GM19452 (cell line): ENCODE data around the gene ZSWIM5.
"Not testable (repeated sequence)": the region's sequence is repeated elsewhere in the genome, so short reads cannot be mapped to it uniquely, and the experiment has no call there.

Source experiments
- ATAC-seq: cut with Tn5 transposase; IDR thresholded peaks from one replicate; pipeline ENCODE4 v1.9.1; 2021; ENCODE audit not compliant: unreplicated experiment

The ZSWIM5 gene

DNA sequence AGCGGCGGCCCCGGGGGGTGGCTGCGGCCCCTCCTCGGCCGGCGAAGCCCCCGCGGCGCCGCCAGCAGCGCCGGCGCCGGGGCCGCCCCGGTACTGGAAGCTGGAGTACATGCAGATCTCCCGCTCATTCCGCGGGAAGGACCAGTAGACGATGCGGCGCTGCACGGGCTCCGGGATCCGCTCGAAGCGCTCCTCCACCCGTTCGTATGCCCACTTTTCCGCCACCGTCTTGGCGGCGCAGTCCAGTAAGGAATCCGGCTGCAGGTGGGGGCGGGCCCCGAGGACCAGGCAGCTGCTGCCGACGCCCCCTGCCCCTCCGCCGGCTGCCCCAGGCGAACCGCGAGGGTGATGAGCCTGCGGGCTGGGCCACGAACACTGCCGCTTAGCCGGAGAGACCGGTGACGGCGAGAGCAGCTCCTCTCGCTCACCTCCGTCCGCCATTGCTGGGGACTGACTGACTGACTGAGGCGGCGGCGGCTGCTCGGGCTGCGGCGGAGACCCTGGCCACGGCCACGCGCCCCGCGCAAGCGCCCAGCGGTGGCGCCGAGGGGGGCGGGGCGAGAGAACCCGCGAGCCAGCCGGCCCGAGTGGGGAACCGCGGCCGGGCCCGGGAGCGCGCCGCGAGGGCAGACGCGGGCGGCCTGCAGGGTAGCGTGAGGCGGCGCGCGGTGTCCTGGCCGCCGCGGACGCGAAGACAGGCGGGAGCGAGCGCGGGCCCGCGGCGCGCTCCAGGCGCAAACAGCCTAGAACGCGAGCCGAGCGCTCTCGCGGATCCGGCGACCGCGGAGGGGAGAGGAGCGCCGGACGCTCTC lies at the start of gene ZSWIM5:
Gene ZSWIM5 (minus strand): TSS at position 696 of the 812 bp plus-strand sequence. CDS start 255 bp downstream, at position 441.
- ATAC-seq, result peak; percentile 70

GRCh38 chr1:45254490-45254889 lies 48.1 kb upstream of the ZSWIM5 start:
- ATAC-seq, result no peak

DNA sequence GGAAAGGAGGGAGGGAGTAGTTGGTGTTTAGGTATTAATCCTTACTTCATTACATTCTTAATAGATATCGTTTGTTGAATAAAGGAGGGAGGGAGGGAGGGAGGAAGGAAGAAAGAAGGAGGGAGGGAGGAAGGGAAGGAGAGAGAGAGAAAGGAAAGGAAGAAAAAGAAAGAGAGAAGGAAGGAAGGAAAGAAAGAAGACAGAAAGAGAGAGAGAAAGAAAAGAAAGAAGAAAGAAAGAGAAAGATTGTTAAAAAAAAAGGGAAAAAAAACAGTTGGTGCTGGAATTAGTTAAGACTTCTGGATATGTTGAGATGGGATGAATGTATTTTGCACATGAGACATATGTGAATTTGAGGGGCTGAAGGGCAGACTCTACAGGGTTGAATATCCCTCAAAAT lies 44.1 kb upstream of the ZSWIM5 start:
- ATAC-seq, result no peak

- ATAC-seq, result not testable (repeated sequence)
Measured at GRCh38 chr1:45248004-45248403, 41.6 kb upstream of the ZSWIM5 start.

GRCh38 chr1:45246760-45247159 lies 40.4 kb upstream of the ZSWIM5 start:
- no peak for ATAC-seq

- not testable (repeated sequence) for ATAC-seq
Measured at GRCh38 chr1:45246359-45246758, 40.0 kb upstream of the ZSWIM5 start.

GRCh38 chr1:45244660-45245059 lies 38.3 kb upstream of the ZSWIM5 start:
- ATAC-seq, result no peak

DNA sequence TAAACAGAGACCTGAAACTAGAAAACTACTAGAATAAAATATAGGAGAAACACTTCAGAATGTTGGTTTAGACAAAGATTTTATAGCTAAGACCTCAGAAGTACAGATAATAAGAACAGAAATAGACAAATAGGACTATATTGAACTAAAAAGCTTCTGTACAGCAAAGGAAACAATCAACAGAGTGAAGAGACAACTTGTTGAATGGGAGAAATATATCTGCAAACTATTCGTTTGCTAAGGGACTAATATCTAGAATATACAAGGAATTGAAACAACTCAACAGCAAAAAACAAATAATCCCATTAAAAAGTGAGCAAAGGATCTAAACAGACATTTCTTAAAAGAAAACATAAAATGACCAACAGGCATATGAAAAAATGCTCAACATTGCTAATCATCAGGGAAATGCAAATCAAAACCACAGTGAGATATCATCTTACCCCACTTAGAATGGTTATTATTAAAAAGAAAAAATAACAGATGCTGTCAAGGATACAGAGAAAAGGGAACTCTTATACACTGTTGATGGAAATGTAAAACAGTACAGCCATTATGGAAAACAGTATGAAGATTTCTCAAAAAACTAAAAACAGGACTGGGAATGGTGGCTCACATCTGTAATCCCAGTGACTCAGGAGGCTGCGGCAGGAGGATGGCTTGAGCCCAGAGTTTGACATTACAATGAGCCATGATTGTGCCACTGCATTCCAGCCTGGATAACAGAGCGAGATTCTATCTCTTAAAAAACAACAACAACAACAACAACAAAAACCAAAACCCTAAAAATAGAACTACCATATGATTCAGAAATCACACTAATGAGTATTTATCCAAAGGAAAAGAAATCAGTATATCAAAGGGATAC lies 37.3 kb upstream of the ZSWIM5 start:
- ATAC-seq, result no peak

DNA sequence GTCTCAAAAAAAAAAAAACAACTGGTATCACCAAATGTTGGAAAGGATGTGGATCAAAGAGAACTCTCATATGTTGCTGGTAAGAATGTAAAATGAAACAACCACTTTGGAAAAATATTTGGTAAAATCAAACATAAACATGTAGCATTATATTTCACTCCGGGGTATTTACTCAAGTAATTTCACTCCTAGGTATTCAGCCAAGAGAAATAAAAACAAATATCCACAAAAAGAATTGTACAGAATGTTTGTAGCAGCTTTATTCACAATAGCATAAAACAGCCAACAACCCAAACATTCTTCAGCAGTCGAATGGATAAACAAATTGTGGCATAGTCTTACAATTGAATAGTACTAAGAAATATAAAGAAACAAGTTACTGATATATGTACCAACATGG lies 32.4 kb upstream of the ZSWIM5 start:
- no peak for ATAC-seq

DNA sequence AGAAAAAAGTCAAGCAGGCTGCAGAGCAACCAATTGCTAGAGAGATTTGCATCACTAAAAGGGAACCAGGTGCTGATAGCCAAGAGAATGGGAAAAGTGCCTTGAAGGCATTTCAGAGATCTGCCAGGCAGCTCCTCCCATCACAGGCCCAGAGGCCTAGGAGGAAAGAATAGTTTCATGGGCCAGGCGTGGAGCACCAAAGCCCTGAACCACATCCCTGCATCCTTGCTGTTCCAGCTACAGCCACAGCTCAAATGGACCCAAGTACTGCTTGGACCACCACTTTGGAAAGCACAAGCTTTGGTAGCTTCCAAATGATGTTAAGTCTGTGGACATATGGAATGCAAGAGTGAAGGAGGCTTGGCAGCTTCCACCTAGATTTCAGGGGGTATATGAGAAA lies 29.7 kb upstream of the ZSWIM5 start:
- ATAC-seq, result no peak

GRCh38 chr1:45230537-45230936 lies 24.1 kb upstream of the ZSWIM5 start:
- no peak for ATAC-seq

- ATAC-seq, result no peak
Measured at GRCh38 chr1:45225598-45225997, 19.2 kb upstream of the ZSWIM5 start.

GRCh38 chr1:45223710-45224109 lies 17.3 kb upstream of the ZSWIM5 start:
- ATAC-seq, result not testable (repeated sequence)

GRCh38 chr1:45221716-45222115 lies 15.3 kb upstream of the ZSWIM5 start:
- no peak for ATAC-seq

- ATAC-seq, result no peak
Measured at GRCh38 chr1:45216861-45217260, 10.5 kb upstream of the ZSWIM5 start.

GRCh38 chr1:45216200-45216541 lies 9.8 kb upstream of the ZSWIM5 start:
- no peak for ATAC-seq

GRCh38 chr1:45215485-45216199 lies 9.2 kb upstream of the ZSWIM5 start:
- ATAC-seq, result no peak

DNA sequence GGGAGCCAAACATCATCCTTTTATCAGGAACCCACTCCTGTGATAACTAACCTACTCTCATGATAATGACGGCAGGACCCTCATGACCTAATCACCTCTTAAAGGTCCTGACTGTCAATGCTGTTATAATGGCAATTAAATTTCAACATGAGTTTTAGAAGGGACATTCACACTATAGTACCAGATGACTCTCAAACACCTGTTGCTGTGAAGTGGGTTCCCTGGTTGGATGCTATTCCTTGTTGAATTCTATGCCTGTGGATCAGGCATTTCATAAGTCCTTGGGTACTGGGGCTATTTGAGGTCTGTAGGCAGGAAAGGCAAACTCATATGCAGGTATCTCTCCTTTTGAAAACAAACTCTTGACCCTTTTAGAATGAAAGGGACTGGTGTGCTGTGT lies 7.5 kb upstream of the ZSWIM5 start:
- ATAC-seq, result no peak

DNA sequence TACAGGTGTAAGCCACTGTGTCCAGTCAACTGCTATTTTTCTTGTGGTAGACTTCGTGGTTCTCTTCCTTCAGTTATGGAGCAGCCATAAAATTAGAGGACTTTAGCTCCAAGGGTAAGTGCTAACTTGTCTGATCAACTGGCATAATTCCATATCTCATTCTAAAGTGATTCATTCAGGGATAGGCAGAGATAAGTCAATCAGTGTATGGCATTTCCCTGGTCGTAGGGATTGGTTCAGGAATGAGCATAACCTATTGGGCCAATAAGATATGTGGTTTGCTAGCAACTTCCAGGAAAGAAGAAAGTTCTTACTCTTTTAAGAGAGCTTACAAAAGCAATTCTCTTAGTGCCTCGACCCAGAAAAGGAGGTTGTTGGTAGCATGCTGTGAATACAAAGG lies 4.7 kb upstream of the ZSWIM5 start:
- no peak for ATAC-seq

DNA sequence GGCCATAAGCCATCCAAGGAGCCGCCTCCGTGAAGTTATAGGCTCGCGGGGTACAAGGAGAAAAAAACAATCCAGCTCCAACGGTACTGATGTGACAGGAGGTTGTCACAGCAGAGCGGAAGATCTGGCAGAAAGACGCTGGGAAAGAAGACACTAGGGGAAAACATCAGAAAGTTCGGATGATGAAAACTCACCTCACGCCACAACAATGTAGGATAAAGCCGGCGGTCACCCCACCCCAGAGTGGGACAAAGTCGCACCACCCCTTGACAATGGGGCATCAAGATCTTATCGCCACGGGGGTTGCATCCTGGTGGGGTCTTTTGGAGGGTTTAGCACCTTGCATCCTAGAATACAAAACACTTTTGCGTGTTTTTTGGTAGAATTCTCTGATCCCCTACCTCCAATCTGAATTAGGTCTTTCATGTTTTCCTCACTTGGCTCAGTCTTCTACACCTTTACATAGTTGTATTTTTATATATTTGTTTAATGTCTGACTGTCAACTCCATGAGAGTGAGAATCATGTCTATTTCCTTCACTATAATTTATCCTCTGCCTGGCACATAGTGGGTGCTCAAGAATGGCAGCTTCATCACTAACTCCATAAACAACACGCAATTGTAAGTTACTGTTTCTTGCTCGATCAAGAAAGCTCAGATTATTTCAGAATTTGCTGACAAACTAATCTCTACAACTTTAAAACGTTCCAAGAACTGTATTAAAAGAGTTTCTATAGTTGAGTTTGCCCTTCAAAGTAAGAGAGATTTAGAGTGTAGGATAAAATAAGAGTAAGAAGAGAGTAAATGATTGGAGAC lies 611 bp upstream of the ZSWIM5 start:
- ATAC-seq, result no peak
